Thyroid gland (tissue), 4 donors: Measurements from ENCODE around the gene SBK1. TPM values are rescaled to one million over a fixed set of nuclear protein-coding genes. Genes with fewer than 3 reads are reported as not detected.

Source experiments
- DNase-seq, 2 donors: peaks; one replicate each; pipeline ENCODE4 v3.0.0-alpha.2; 2019
- H3K27ac ChIP-seq, 3 donors: fragments of 200-600 bp; sonication (generic); 1 replicate in 2 of 3; 2 replicates in 1 of 3; pipeline ENCODE4 v1.5.1; 2016 to 2019; ENCODE audit warnings: mild to moderate bottlenecking in 1 of 3, moderate library complexity in 1 of 3
- H3K27me3 ChIP-seq: fragments of 200-600 bp; sonication (generic); one replicate; pipeline ENCODE4 v1.5.1; 2019
- H3K36me3 ChIP-seq, 2 donors: fragments of 200-600 bp; sonication (generic); one replicate each; pipeline ENCODE4 v1.5.1; 2016 to 2019
- H3K4me1 ChIP-seq, 2 donors: fragments of 200-600 bp; sonication (generic); one replicate each; pipeline ENCODE4 v1.5.1; 2017 to 2019
- H3K4me3 ChIP-seq, 3 donors: fragments of 200-600 bp; sonication (generic); replicated peaks in 1 of 3; 1 replicate in 2 of 3; 2 replicates in 1 of 3; pipeline ENCODE4 v1.5.1; 2016; ENCODE audit warnings: mild to moderate bottlenecking in 1 of 3
- H3K9me3 ChIP-seq: fragments of 200-600 bp; sonication (generic); one replicate; pipeline ENCODE4 v1.5.1; 2017
- CTCF ChIP-seq, 6 experiments: fragments of 200-600 bp in 3 of 6; fragments of 450-650 bp in 3 of 6; sonication (generic) in 3 of 6; IDR thresholded peaks; one replicate each; pipeline ENCODE4 v1.5.1; 2016 to 2019; ENCODE audit warnings: antibody characterized with exemption in 6 of 6, mild to moderate bottlenecking in 2 of 6, inconsistent platforms in 1 of 6, moderate library complexity in 1 of 6
- POLR2A ChIP-seq, 2 donors: fragments of 450-650 bp; IDR thresholded peaks; one replicate each; pipeline ENCODE4 v1.6.1; 2017; ENCODE audit warnings: antibody characterized with exemption in 2 of 2, mild to moderate bottlenecking in 2 of 2, moderate library complexity in 1 of 2
- WGBS, 2 donors: methylation state at CpG; one replicate each; pipeline ENCODE4 v1.1.5; 2017; 5-methylcytosine and 5-hydroxymethylcytosine counted together
- intact Hi-C: fragments of 100-400 bp; cut with DNase I; formaldehyde crosslinking; loops from one replicate; pipeline ENCODE4 v1.15.1; 2023
- total RNA-seq, 4 donors: library from RNA; depleted of rRNA; stranded (reverse); fragments of >200 nt; gene quantifications; one replicate each; pipeline ENCODE4 v1.2.3, GENCODE V29; 2016

The SBK1 gene
- total RNA-seq, 4 donors from 2014 or later, result 2.8 to 6.8 (median 4.8) TPM

- intact Hi-C loops, result no loop called here
- Histone ChIP-seq H3K36me3 (no peaks in the 10 kb centered on the region), H3K4me1 (peaks cover 17 to 21% of the 10 kb centered on the region in 2 donors), H3K4me3 (no peak overlapping the region), H3K27ac (peak overlapping the region; percentile 17 to 24 (median 17)), H3K27me3 (no peaks in the 10 kb centered on the region), H3K9me3 (no peaks in the 10 kb centered on the region)
- 48 to 49% methylated on average over 8 to 10 of the region's 11 CpGs for WGBS, 2 donors
- TF ChIP-seq POLR2A (IDR thresholded peaks at IDR 0.05), result no peak
- TF ChIP-seq CTCF (IDR thresholded peaks at IDR 0.05), result no peak
- peak; percentile 48 to 58 for DNase-seq
Observed at GRCh38 chr16:28297784-28298510, 5.6 kb downstream of the SBK1 start.

DNA sequence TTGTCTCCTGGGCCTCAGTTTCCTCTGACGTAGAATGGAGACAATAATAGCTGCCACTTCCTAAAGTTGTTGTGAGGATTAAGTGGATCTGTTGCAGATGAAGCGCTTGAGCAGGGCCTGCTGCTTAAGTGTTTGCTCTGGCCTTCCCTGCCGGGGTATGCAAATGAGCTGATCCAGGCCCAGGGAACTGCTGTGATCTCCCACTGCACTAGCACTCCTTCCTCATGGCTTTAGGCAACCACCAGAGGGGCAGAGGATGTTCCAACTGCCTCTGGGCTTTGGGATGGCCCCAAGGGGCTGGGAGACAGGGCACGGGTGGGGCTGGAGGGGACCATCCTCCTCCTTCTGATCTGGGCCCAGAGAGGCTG lies 6.2 kb downstream of the SBK1 start:
- no peak overlapping the region for H3K27ac ChIP-seq
- peaks cover 12 to 21% of the 10 kb centered on the region in 2 donors for H3K4me1 ChIP-seq
- WGBS, 2 donors, result 34 to 39% methylated on average over 3 to 4 of the region's 4 CpGs
- peak; percentile 60 to 67 for DNase-seq
- intact Hi-C loops, result no loop called here
- no peaks in the 10 kb centered on the region for H3K27me3 ChIP-seq
- no peaks in the 10 kb centered on the region for H3K36me3 ChIP-seq
- no peak overlapping the region for H3K4me3 ChIP-seq
- TF ChIP-seq CTCF (IDR thresholded peaks at IDR 0.05) (no peak), POLR2A (IDR thresholded peaks at IDR 0.05) (no peak)
- H3K9me3 ChIP-seq, result no peaks in the 10 kb centered on the region

DNA sequence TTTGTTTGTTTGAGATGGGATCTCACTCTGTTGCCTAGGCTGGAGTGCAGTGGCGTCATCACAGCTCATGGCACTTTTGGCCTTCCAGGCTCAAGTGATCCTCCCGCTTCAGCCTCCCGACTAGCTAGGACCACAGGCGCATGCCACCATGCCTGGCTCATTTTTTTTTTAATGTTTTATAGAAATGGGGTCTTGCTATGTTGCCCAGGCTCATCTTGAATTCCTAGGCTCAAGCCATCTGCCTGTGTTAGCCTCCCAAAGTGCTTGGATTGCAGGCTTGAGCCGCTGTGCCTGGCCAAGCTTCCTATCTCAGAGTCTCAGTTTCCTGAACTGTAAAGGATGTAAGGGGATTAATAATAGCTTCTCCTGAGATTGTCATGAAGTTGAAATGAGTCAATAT lies 8.0 kb downstream of the SBK1 start:
- DNase-seq, result no peak
- 99% methylated on average over 5 of the region's 5 CpGs for WGBS, 2 donors
- Histone ChIP-seq H3K27me3 (no peaks in the 10 kb centered on the region), H3K4me1 (peaks cover 7 to 15% of the 10 kb centered on the region in 2 donors), H3K27ac (no peak overlapping the region), H3K9me3 (no peaks in the 10 kb centered on the region), H3K4me3 (no peak overlapping the region), H3K36me3 (no peaks in the 10 kb centered on the region)
- TF ChIP-seq POLR2A (IDR thresholded peaks at IDR 0.05) (no peak), CTCF (IDR thresholded peaks at IDR 0.05) (no peak)
- intact Hi-C loops, result no loop called here

DNA sequence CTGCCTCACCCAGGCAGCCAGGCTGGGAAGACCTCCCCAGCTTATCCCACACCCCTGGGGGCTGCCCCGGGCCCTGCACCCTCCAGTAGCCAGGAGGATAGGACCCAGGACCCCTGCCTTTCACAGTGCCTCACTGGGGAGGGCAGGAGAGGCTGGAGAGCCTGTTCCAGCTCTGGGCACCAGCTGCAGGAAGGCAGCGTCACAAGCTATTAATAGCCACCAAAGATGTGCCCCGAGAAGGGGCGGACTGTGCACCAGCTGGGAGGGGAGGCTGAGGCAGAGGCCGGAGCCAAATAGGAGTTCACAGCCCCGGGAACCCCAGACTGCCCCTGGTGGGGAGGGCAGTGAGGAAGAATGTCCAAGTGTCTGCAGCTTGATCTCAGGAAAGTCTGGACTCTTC lies 8.8 kb downstream of the SBK1 start:
- H3K4me3 ChIP-seq, result no peak overlapping the region
- H3K27me3 ChIP-seq, result no peaks in the 10 kb centered on the region
- TF ChIP-seq CTCF (IDR thresholded peaks at IDR 0.05) (no peak), POLR2A (IDR thresholded peaks at IDR 0.05) (no peak)
- H3K36me3 ChIP-seq, result no peaks in the 10 kb centered on the region
- no peak overlapping the region for H3K27ac ChIP-seq
- no peaks in the 10 kb centered on the region for H3K9me3 ChIP-seq
- WGBS, 2 donors, result 84 to 97% methylated on average over 4 to 6 of the region's 6 CpGs
- H3K4me1 ChIP-seq, result peaks cover 7 to 15% of the 10 kb centered on the region in 2 donors
- no peak for DNase-seq
- intact Hi-C loops, result no loop called here

GRCh38 chr16:28301620-28302019 lies 9.3 kb downstream of the SBK1 start:
- H3K4me3 ChIP-seq, result no peak overlapping the region
- no peaks in the 10 kb centered on the region for H3K36me3 ChIP-seq
- peaks cover 7 to 15% of the 10 kb centered on the region in 2 donors for H3K4me1 ChIP-seq
- no peak for TF ChIP-seq CTCF (IDR thresholded peaks at IDR 0.05)
- TF ChIP-seq POLR2A (IDR thresholded peaks at IDR 0.05), result no peak
- intact Hi-C loops, result no loop called here
- H3K9me3 ChIP-seq, result no peaks in the 10 kb centered on the region
- DNase-seq, result no peak
- no peak overlapping the region for H3K27ac ChIP-seq
- no peaks in the 10 kb centered on the region for H3K27me3 ChIP-seq
- WGBS, 2 donors, result 86 to 89% methylated on average over 1 to 2 of the region's 2 CpGs
